Erythroblast (primary cell): Measurements from ENCODE around the gene TMEM222.

Source experiments
- GATA1 ChIP-seq: IDR thresholded peaks from 2 replicates; pipeline ENCODE4 v1.6.1; 2011; ENCODE audit warnings: low read depth, mild to moderate bottlenecking, control low read depth, low read length, moderate library complexity
- POLR2A ChIP-seq: IDR thresholded peaks from 2 replicates; pipeline ENCODE4 v1.6.1; 2011; ENCODE audit warnings: mild to moderate bottlenecking, low read length

DNA sequence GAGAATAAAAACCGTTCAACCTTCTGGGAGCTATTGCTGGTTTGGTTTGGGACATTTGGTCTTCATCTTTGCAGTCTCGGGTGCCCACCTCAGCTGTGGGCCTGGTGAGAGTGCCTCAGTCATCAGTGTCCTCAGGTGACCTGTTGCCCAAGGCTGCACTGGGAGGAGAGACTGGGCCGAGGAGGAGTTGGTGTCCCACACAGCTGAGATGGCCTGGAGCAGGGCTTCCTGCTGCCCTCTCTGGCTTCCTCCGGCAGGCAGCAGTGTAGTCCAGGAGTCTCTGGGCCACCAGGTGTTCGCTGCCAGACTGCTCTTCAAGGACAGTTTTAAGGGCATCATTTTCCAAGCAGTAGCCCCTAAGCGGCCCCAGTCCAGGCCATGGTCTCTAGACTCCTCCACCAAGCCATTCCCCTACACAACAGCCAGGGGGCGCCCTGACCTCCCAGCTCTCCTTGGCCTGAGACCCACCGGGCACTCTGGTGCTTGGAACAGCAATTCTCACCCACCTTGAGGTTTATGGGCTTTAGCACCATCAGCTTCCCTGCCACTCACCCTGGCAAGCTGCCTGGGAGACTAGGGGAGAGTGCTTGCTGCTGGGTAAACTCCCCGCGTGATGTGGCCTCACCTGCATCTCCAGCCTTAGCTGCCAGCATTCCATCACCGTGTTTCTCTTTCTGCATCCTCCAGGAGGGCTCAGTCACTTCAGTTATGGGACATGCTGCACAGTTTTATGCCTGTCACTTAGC, 10.7 kb downstream of the TMEM222 start:
- TF ChIP-seq POLR2A = no peak
- TF ChIP-seq GATA1 = no peak
